Fibroblast of villous mesenchyme (primary cell): ENCODE data around the gene IFT20. TPM values are rescaled to one million over a fixed set of nuclear protein-coding genes. Genes with fewer than 3 reads are reported as not detected.

Experiments used
- DNase-seq: peaks from one replicate; pipeline ENCODE4 v3.0.0-alpha.2; 2010; ENCODE audit warnings: low read depth
- H3K4me3 ChIP-seq: 2 replicates; pipeline ENCODE4 v1.5.1; 2011; ENCODE audit warnings: low read depth, mild to moderate bottlenecking, low read length
- CTCF ChIP-seq: IDR thresholded peaks from 2 replicates; pipeline ENCODE4 v1.5.1; 2012; ENCODE audit warnings: low read depth, mild to moderate bottlenecking, low read length; ENCODE audit not compliant: insufficient read depth
- total RNA-seq: library from RNA; depleted of rRNA; stranded (reverse); fragments of >200 nt; gene quantifications from 2 replicates; pipeline ENCODE4 v1.2.3, GENCODE V29; 2012

IFT20 gene
- total RNA-seq = 46.7 and 51.4 TPM in 2 replicates

- no peak for TF ChIP-seq CTCF
- peak; percentile 100 for DNase-seq
- H3K4me3 ChIP-seq = peak within 1 kb of the TSS; percentile 99
These were observed at the start of gene IFT20, which contains the start of gene TNFAIP1 for GRCh38 chr17:28335201-28335958. IFT20 (minus strand) TSS chr17:28335472; CDS start chr17:28331985, 3,487 bp downstream. TNFAIP1 (plus strand) TSS chr17:28335761; CDS start chr17:28339522, 3,761 bp downstream.

GRCh38 chr17:28385037-28385400 is 49.7 kb upstream of the IFT20 start:
- no peak overlapping the region for H3K4me3 ChIP-seq
- no peak for TF ChIP-seq CTCF
- DNase-seq = no peak

GRCh38 chr17:28384281-28385036 is 49.2 kb upstream of the IFT20 start:
- DNase-seq = no peak
- no peak overlapping the region for H3K4me3 ChIP-seq
- no peak for TF ChIP-seq CTCF

GRCh38 chr17:28381141-28381825 is 46.0 kb upstream of the IFT20 start:
- no peak overlapping the region for H3K4me3 ChIP-seq
- no peak for TF ChIP-seq CTCF
- DNase-seq = no peak

- peak; percentile 85 for DNase-seq
- H3K4me3 ChIP-seq = no peak overlapping the region
- TF ChIP-seq CTCF = no peak
These were observed 44.8 kb upstream of the IFT20 start for GRCh38 chr17:28379814-28380801.

- no peak for DNase-seq
- H3K4me3 ChIP-seq = peak overlapping the region; percentile 73
- TF ChIP-seq CTCF = no peak
These were observed 37.6 kb upstream of the IFT20 start for GRCh38 chr17:28372945-28373274.
